ENCODE results near the gene ZNF397. TPM values are rescaled to one million over a fixed set of nuclear protein-coding genes. Genes with fewer than 3 reads are reported as not detected.

The ZNF397 gene
- total RNA-seq, 4 donors from 2014 or later, result 35.4 to 54.5 (median 43.3) TPM

DNA sequence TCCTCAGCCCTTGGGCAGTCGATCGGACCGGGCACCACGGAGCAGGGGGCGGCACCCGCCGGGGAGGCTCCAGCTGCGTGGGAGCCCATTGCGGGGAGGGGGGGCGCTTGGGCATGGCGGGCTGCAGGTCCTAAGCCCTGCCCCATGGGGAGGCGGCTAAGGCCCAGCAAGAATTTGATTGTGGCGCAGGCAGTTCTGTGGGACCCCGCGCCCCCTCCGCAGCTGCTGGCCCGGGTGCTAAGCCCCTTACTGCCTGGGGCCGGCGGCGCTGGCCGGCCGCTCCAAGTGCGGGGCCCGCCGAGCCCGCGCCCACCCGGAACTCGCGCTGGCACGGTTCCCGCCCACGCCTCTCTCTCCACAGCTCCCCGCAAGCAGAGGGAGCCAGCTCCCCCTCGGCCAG is 30.8 kb downstream of the ZNF397 start:
- 93 to 95% methylated on average over 27 of the region's 35 CpGs for WGBS, 2 donors
- no peak overlapping the region for H3K27ac ChIP-seq
- peaks cover 0 to 13% (median 0%) of the 10 kb centered on the region in 4 donors for H3K9me3 ChIP-seq
- H3K27me3 ChIP-seq, result no peaks in the 10 kb centered on the region
- DNase-seq (ENCODE audit: low spot score in 2 of 2), result no peak
- peaks cover 0 to 37% (median 0%) of the 10 kb centered on the region in 3 donors for H3K36me3 ChIP-seq
- H3K4me1 ChIP-seq, result peaks cover 0 to 14% (median 4%) of the 10 kb centered on the region in 4 donors
- no peak for TF ChIP-seq EP300 (IDR thresholded peaks at IDR 0.05)
- TF ChIP-seq, protein P1, sequence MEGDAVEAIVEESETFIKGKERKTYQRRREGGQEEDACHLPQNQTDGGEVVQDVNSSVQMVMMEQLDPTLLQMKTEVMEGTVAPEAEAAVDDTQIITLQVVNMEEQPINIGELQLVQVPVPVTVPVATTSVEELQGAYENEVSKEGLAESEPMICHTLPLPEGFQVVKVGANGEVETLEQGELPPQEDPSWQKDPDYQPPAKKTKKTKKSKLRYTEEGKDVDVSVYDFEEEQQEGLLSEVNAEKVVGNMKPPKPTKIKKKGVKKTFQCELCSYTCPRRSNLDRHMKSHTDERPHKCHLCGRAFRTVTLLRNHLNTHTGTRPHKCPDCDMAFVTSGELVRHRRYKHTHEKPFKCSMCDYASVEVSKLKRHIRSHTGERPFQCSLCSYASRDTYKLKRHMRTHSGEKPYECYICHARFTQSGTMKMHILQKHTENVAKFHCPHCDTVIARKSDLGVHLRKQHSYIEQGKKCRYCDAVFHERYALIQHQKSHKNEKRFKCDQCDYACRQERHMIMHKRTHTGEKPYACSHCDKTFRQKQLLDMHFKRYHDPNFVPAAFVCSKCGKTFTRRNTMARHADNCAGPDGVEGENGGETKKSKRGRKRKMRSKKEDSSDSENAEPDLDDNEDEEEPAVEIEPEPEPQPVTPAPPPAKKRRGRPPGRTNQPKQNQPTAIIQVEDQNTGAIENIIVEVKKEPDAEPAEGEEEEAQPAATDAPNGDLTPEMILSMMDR (IDR thresholded peaks at IDR 0.05), result no peak
- TF ChIP-seq POLR2A (IDR thresholded peaks at IDR 0.05), result no peak
- H3K4me3 ChIP-seq, result no peak overlapping the region

DNA sequence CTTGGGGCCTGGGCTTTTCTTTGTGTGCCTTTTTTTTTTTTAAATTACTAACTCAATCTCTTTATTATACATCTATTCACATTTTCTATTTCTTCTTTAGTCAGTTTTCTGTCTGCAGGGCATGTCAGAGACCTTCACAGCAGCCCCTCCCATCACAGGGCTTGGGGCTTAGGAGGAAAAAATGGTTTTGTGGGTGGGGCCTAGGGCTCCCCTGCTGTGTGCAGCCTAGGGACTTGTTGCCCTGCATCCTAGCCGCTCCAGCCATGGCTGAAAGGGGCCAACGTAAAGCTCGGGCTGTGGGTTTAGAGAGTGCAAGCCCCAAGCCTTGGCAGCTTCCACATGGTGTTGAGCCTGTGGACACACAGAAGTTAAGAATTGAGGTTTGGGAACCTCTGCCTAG is 35.4 kb downstream of the ZNF397 start:
- 83 to 96% methylated on average over 3 of the region's 3 CpGs for whole genome bisulfite sequencing, 2 donors
- Histone ChIP-seq H3K27me3 (no peaks in the 10 kb centered on the region), H3K4me1 (no peaks in the 10 kb centered on the region), H3K9me3 (peaks cover 0 to 8% (median 0%) of the 10 kb centered on the region in 4 donors), H3K27ac (no peak overlapping the region), H3K36me3 (peaks cover 0 to 43% (median 0%) of the 10 kb centered on the region in 3 donors), H3K4me3 (no peak overlapping the region)
- no peak for DNase-seq (ENCODE audit: low spot score in 2 of 2)
- TF ChIP-seq, protein P1 (IDR thresholded peaks at IDR 0.05), result no peak
- TF ChIP-seq EP300 (IDR thresholded peaks at IDR 0.05) (no peak), POLR2A (IDR thresholded peaks at IDR 0.05) (no peak)

DNA sequence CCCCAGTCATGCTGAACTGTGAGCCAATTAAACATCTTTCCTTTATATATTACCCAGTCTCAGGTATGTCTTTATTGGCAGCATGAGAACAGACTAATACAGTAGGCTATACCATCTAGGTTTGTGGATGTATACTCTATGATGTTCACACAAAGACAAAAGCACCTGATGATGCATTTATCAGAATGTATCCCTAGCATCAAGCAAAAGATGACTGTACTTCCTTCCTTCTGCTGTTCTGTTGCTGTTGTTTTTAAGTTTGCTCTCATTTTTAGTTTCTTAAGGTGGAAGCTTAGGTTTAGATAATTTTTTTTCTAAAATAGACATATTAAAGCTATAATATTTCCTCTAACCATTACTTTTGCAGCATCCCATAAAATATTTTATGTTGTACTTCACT is 36.8 kb downstream of the ZNF397 start:
- Histone ChIP-seq H3K4me3 (no peak overlapping the region), H3K36me3 (peaks cover 0 to 33% (median 0%) of the 10 kb centered on the region in 3 donors), H3K9me3 (peaks cover 0 to 8% (median 0%) of the 10 kb centered on the region in 4 donors), H3K4me1 (peaks cover 0 to 3% (median 0%) of the 10 kb centered on the region in 4 donors), H3K27ac (no peak overlapping the region), H3K27me3 (no peaks in the 10 kb centered on the region)
- DNase-seq (ENCODE audit: low spot score in 2 of 2), result no peak
- TF ChIP-seq EP300 (IDR thresholded peaks at IDR 0.05) (no peak), POLR2A (IDR thresholded peaks at IDR 0.05) (no peak)
- TF ChIP-seq, protein P1 (IDR thresholded peaks at IDR 0.05), result no peak

DNA sequence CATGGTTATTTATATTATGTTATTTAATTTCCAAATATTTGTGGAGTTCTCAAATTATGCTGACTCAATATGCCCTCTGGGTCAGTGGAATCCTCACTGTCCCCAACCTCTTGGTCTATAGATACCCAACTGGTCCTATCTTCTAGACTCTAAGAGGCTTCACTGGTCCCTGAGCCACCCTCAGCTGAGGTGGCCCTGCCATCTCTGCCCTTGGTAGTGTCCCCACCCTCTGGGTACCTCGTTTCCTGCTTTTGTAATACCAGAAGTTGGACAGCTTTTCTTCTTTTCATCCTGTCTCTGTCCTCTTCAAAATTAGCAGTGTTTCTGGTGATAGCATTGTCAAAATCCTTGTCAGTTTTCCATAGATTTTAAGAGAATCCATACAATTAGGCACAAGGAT is 37.3 kb downstream of the ZNF397 start:
- peaks cover 0 to 4% (median 0%) of the 10 kb centered on the region in 4 donors for H3K4me1 ChIP-seq
- WGBS, 2 donors, result 77 to 85% methylated on average over 1 of the region's 1 CpG
- peaks cover 0 to 6% (median 0%) of the 10 kb centered on the region in 4 donors for H3K9me3 ChIP-seq
- peaks cover 0 to 33% (median 0%) of the 10 kb centered on the region in 3 donors for H3K36me3 ChIP-seq
- TF ChIP-seq, protein P1 (IDR thresholded peaks at IDR 0.05), result no peak
- no peak for TF ChIP-seq EP300 (IDR thresholded peaks at IDR 0.05)
- H3K27ac ChIP-seq, result no peak overlapping the region
- no peak for DNase-seq (ENCODE audit: low spot score in 2 of 2)
- no peaks in the 10 kb centered on the region for H3K27me3 ChIP-seq
- H3K4me3 ChIP-seq, result no peak overlapping the region

DNA sequence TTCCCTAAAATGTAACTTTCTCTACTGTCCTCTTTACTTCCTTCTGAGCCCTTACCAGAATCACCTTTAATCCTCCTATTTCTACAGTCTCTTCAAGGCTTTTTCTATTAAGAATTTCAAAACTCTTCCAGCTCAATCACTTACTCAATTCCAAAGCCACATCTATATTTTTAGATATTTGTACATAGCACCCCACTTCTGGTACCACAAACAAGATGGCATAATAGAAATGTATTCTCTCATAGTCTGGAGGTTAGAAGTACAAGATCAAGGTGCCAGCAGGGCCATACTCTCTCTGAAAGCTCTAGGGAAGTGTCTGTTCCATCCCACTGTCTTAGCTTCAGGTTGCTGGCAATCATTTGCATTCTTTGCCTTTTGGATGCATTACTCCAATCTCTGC is 38.1 kb downstream of the ZNF397 start:
- DNase-seq (ENCODE audit: low spot score in 2 of 2), result no peak
- H3K36me3 ChIP-seq, result peaks cover 0 to 34% (median 0%) of the 10 kb centered on the region in 3 donors
- no peak overlapping the region for H3K4me3 ChIP-seq
- no peaks in the 10 kb centered on the region for H3K27me3 ChIP-seq
- no peak for TF ChIP-seq EP300 (IDR thresholded peaks at IDR 0.05)
- TF ChIP-seq POLR2A (IDR thresholded peaks at IDR 0.05), result no peak
- TF ChIP-seq, protein P1 (IDR thresholded peaks at IDR 0.05), result no peak
- H3K27ac ChIP-seq, result no peak overlapping the region
- H3K4me1 ChIP-seq, result peaks cover 0 to 4% (median 0%) of the 10 kb centered on the region in 4 donors
- no peaks in the 10 kb centered on the region for H3K9me3 ChIP-seq
